ENCODE measurements around the gene PTK7.

PTK7 gene

DNA sequence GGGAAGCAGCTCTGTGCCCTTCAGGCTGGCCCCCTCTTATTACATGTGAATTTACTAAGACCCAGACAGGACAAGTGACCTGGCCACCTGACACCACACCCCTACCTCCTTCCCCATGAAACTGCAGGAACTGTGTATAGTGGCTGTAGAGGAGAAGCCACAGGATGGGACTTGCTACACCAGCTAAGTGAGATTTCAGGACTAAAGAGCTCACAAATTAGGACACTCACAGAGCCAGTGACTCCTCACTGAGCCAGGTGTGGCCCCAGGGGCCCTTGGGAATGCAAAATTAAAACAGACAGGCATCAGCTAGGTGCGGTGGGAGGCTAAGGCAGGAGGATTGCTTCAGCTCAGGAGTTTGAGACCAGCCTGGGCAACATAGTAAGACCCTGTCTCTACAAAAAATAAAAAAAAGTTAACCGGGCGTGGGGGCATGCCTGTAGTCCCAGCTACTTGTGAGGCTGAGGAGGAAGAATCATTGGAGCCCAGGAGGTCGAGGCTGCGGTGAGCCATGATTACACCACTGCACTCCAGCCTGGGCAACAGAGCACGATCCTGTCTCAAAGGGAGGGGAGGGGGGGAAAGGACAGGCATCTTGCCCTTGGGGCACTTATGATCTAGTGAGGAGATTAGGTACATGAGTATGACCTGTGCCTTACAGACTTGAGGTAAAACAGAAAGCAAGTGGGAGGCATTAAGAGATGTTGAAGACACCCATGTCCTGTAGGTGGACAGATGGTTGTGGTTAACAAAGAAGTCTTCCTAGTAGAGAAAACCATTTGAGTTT lies 71.8 kb downstream of the PTK7 start:
- DNase-seq = no peak

DNA sequence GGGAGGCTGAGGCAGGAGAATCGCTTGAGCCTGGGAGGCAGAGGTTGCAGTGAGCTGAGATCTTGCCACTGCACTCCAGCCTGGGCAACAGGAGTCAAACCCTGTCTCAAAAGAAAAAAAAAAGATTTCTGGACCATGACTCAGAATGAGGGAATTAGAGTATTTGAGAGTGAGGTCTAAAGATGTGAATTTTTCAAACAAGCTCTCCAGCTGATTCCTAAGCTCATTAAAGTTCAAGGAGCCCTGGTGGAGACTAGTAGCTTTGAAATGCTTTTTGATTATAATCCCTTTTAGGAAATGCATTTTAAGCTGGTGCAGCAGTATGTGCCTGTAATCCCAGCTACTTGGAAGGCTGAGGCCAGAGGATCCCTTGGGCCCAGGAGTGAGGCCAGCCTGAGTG lies 73.2 kb downstream of the PTK7 start:
- no peak for DNase-seq

DNA sequence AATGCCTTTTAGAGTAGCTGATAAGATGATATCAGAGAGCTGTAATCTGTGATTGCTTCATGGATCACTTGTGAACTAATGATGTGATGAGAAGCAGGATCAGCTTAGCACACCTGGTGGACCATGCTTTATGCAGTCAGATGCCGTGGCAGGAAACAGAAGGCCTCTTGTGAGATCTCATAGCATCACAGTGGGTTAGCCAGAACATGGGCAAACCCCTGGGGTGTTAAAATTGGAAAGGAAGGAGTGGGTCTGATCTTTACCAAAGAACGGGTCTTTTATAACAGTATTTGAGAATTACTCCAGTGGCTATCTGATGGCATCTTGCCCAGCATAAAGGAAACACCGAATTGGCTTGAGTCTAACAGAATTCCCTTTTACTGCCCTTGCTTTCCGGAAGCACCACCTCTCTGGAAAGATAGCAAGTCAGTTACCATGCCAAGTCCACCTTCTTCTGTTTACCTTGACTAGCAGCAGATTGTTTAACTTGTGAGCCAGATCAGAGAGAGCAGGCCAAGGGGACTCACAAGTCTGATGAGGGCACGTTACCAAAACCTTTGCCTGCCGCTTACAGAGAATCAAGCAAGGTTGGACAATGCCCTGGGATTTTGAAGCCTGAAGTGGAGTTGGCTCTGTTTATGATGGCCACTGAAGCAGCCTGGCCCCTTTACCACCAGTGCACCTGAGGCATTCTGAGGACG lies 74.1 kb downstream of the PTK7 start:
- no peak for DNase-seq

DNA sequence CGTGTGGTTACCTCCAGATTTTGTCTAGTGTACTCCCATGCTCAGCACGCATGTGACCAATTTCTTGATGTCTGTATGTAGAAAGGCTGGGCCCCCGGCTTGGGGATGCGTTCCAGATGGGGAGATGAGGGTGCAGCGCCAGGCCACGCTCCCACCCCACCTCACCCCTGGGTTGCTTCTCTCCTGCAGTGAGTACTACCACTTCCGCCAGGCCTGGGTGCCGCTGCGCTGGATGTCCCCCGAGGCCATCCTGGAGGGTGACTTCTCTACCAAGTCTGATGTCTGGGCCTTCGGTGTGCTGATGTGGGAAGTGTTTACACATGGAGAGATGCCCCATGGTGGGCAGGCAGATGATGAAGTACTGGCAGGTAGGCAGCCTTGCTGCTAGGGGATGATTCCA lies 83.5 kb downstream of the PTK7 start:
- DNase-seq = no peak

DNA sequence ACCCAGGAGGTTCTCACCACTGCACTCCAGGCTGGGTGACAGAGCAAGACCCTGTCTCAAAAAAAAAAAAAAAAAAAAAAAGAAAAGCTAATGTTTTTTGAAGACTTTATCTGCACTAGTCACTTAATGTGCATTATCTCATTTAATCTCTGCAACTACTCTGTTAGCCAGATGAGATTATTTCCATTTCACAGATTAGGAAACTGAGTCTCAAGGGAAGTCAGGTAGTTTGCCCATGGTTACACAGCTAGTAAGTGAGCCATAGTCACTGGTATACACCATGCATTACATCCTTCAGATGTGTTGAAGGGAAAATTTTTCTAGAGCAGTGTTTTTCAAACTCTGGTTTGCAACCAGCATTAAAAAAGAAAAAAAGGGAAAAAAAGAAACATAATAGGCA lies 87.8 kb downstream of the PTK7 start:
- no peak for DNase-seq

DNA sequence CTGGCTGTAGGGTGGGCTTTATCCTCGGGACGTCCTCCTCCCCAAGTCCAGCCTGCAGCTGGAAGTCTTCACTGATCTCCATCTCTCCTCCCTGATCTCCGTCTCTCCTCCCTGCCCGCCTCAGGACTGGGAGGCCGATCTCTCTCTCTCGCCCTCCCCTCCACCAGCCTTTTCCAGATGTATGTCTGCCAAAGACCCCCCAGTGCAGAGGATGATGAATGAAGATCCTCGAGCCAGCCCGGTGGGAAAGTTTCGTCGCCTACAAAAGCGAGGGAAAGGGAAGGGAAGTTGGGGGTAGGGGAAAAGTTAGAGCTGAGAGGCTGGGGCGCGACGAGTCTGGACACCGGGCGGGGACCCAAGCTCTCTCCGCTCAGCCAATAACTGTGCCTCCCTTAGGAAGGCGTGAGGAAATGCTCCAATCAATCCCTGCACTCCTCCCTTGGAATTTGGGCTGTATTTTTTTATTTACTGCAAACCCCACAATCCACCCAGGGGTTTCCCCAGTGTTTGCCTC lies 94.4 kb downstream of the PTK7 start:
- no peak for DNase-seq

DNA sequence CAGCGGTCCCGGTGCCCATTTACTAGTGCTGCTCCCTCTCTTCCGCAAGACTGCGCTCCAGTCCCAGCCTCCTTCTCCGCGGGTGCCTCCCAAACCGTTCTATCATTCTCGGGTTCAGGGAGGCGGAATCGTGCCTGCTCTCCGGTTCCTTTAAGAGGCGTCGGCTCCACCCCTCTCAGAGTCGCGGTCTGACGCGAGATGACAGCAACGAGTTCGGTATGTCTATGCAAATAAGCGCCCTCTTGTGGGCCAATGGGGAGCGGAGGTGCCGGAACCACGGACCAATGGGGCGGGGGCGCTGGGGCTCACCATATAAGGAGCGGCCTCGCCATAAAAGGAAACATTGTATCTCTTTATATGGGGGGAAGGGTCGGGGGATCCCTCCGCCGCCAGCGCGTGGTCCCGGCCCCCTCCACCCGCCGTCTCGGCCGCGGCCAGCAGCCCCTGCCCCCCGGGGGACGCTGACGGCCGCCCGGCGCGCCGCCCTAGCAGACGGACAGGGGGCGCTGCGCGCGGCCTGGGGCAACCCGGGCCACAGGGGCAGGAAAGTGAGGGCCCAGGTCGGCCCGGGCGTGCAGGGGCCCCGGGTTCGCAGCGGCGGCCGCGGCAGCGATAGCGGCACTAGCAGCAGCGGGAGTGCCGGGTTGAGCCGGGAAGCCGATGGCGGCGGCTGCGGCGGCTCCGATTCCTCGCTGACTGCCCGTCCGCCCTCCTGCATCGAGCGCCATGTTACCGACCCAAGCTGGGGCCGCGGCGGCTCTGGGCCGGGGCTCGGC lies 95.0 kb downstream of the PTK7 start, which contains the start of gene SRF:
Gene SRF, plus strand, starts transcription at position 339 of the 776 bp plus-strand sequence. Its CDS starts 388 bp downstream, at position 727.
- peak; percentile 97 for DNase-seq

DNA sequence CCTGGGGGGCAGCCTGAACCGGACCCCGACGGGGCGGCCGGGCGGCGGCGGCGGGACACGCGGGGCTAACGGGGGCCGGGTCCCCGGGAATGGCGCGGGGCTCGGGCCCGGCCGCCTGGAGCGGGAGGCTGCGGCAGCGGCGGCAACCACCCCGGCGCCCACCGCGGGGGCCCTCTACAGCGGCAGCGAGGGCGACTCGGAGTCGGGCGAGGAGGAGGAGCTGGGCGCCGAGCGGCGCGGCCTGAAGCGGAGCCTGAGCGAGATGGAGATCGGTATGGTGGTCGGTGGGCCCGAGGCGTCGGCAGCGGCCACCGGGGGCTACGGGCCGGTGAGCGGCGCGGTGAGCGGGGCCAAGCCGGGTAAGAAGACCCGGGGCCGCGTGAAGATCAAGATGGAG lies 95.6 kb downstream of the PTK7 start:
- peak; percentile 59 for DNase-seq

DNA sequence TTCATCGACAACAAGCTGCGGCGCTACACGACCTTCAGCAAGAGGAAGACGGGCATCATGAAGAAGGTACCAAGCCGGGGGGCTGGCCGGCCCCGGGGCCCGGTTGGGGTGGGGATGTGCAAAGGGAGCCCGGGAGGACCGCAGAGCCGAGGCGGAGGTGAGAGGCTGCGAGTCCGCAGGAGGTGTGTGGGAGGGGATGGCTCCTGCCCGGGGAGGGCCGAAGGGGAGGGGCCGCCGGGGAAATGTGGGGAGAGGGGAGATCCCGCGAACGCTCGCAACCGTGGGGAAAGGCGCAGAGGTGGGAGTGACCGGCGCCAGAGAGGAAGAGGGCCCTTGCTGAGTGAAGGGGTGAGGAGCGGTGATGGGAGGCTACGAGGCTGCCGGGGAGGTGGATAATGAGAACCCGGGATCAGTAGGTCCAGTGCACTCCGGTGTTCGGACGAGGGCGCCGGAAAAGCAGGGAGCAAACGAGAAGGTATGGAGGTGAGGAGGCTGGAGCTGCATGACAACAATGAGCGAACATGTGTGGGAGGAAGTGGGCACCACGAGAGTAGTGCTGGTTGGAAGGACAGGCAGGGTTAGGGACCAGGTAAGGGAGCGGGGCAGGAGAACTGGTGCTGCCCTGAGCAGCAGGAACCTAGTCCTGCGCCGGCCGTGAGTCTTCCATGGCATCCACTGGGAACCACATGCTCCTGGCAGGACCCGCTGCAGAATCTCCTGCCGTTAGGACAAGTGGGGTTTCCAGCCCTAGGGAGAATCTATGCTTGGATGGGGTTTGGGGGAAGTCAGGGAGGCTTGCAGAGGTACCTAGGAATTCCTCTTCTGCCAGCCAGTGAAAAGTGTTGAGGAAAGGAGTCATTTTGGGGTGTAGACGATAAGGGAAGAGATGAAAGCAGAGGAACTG lies 96.2 kb downstream of the PTK7 start:
- peak; percentile 71 for DNase-seq

DNA sequence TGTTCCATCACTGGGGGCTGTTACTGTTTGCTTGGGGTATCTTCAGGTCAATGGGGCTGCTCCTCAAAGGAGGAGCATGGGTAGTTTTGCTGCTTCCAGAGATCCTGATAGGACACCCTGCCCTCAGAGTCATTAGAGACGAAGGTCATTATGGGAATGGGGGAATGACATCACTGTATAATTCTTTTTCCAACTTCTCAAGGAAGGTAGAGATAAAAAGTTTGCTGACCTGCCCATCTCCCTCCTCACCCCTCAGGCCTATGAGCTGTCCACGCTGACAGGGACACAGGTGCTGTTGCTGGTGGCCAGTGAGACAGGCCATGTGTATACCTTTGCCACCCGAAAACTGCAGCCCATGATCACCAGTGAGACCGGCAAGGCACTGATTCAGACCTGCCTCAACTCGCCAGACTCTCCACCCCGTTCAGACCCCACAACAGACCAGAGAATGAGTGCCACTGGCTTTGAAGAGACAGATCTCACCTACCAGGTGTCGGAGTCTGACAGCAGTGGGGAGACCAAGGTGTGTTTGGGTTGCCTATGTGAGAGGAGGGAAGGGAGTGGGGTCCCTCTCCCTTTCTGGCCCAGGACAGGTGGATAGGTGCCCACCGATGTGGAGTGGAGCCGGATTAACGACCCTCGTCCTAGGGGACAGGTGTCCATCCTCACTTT lies 97.6 kb downstream of the PTK7 start:
- no peak for DNase-seq

DNA sequence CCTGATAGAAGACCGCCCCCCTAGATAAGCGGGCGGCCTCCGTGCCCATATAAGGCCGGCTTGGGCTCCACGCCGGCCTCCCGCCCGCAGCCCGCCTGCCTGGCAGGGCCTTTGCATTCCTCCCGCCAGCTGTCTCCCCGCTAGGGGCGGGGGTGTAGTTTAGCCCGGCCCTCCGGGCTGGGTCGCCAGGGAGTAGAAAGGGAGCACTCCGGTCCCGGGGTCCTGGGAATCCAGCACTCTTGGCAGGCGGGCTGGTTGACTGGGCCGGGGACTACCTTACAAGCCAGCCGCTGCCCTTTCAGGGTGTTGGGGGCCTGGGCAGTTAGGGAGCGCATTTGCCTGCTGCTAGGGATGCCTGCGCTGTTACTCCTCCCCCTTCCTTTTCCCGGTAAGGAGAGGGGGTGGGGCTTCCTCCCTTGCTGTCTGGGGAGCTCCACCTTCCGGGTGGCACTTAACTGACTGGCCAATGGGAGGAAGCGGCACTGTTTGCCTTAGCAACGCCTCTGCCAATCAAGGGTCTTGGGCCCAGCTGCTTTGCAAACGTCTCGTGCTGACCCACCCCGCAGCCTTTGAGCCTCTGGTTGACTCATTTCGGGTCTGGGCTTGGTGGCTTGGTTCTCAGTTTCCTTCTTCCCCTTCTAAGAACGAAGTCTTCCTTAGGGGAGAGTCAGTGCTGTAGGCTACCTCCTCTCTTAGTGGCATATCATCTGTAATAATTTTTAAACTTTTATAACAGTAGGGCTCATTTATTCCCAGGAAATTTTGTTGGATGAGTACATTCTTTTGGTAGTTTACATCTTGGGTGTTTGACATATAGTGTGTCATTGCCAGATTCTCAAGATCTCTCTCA lies 98.4 kb downstream of the PTK7 start:
- DNase-seq = peak; percentile 90

DNA sequence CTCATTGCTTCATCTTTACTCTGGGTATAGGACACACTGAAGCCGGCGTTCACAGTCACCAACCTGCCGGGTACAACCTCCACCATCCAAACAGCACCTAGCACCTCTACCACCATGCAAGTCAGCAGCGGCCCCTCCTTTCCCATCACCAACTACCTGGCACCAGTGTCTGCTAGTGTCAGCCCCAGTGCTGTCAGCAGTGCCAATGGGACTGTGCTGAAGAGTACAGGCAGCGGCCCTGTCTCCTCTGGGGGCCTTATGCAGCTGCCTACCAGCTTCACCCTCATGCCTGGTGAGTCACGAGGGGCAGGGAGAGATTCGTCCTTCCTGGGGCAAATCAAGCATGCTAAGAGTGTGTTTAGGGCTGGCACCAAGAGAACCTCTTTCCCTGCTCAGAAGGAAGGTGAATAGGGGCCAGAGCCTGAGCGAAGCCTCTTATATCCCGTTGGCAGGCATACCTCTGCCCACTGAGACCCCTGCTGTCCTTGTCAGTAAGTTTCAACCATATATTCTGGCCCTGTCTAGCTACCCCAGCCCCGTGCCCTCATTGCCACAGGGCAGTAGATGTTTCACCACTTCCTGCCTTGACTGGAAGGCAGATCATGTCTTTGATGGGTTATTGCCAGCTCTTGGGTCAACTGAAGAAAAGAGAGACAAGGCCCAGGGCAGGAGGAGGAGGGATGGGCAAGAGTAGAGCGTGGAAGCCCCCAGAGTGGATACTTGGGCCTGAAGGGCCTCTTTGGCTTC lies 99.7 kb downstream of the PTK7 start:
- no peak for DNase-seq

DNA sequence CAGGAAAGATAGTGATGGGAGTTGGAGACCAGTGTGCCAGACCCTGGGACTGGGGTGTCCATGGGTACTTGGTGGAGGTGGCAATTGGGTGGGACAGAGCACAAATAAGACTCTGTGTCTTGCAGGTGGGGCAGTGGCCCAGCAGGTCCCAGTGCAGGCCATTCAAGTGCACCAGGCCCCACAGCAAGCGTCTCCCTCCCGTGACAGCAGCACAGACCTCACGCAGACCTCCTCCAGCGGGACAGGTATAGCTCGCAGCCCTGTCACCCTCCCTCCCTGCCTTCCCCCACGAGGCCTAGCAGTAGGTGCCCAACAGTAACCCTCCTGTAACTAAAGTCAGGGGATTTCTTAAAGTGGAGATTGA lies 100.3 kb downstream of the PTK7 start:
- no peak for DNase-seq

DNA sequence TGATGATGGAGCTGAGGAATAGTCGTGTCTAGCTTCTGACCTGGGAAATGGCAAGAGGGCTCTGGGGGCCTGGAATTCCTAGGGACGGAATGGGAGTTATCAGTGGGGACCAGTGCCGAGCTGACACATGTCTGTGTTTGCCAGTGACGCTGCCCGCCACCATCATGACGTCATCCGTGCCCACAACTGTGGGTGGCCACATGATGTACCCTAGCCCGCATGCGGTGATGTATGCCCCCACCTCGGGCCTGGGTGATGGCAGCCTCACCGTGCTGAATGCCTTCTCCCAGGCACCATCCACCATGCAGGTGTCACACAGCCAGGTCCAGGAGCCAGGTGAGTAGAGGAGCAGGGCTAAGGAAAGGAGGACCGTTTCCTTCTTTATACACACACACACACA lies 102.0 kb downstream of the PTK7 start:
- no peak for DNase-seq

DNA sequence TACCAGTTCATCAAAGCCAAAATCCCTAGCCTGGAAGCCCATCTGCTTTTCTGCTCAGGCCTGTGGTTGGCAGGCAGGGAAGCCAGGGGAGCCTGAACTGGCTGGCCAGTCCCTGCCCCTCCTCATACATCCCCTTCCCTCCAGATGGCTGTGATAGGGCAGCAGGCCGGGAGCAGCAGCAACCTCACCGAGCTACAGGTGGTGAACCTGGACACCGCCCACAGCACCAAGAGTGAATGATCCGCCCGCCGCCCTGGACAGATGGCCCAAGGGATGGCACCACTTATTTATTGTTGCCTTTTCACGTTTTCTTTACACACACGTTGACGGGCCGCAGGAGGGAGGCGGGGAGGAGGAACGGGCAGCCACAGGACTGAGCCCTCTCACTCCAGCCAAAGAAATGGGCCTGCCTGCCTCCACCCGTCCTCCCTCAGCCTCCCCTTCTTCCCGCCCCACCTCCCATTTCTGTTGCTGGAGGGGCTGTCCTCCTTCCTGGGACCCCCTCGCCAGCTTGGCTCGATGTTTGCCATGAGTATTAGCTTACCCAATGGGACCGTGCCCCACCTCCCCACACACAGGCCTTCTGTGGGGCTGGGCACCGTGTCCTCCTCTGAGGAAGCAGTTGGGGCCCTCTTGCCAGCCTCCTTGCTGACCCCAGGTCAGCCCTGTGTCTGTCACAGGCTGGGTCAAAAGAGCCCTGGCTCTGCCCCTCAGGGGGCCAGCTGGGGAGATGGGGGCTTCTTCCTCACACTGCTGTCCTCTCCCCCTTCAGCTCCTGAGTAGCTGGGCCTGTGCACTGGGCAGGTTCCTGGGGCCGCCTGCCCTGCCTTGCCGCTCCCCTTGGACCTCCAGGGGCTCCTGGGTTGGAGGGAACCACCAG lies 103.1 kb downstream of the PTK7 start:
- no peak for DNase-seq

DNA sequence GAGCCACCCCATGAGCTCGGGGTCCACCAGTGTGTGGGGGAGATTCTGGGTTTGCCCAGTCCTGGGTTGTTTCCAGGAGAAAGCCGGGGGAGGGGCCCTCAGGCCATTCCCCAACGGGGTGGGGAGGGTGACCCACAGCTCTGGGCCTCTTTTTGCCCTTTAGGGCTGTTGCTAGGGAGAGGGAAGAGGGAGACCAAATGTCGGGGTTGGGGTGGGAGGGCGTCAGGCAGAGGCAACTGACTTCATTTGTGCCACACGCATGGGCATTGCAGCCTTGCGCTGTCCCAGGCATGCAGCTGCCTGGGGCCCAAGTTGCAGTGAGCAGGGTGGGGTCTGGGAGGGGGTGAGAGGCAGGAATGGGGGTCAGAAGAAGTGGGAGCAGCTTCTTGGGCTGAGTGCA lies 103.9 kb downstream of the PTK7 start:
- DNase-seq = no peak

DNA sequence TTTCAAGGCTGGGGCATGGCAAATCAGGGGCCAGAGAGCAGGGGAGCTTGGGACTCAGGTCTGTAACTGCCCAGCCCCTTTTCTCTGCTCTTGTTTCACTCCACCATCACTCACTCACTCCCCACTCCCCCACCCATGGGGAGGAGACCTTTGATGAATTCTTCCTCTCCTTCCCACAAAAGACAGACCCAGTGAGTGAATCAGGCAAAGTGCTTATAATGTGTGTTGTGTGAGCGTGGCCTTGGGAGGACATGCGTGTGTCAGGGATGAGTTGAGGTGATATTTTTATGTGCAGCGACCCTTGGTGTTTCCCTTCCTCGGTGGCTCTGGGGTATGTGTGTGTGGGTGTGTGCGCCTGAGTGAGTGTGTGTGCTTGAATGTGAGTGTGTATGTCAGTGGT lies 104.9 kb downstream of the PTK7 start:
- DNase-seq = no peak

DNA sequence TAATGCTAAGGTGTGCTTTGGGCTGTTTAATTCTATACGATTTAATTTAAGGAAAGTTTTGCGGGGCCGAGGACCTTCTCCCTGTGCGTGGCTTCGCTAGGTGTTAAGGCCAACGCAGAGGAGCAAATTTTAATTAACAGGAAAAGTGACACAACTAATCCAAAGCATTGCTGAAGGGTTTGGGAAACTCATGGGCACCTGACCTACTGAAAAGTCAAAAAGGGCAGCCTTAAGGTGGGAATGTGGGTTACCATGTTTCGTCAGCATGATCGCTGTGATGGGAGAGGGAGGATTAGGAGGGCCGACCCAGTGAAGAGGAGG lies 105.5 kb downstream of the PTK7 start:
- no peak for DNase-seq
